Activated CD4-positive, alpha-beta memory T cell treated with anti-CD3 and anti-CD28 coated beads, Interleukin-2, amount 10 ng/mL, durations not matched to agents 7 days and 5 days (primary cell): ENCODE measurements around the gene PARPBP. TPM values are rescaled to one million over a fixed set of nuclear protein-coding genes. Genes with fewer than 3 reads are reported as not detected.

Source experiments
- CTCF ChIA-PET: fragments of 350-600 bp; sonication (Branson Sonifier 250); formaldehyde crosslinking; loops from one replicate; lab custom pipeline; 2021; ENCODE audit warnings: antibody characterized with exemption, inconsistent platforms; lab: Charles Lee
- POLR2A ChIA-PET: fragments of 350-600 bp; sonication (Branson Sonifier 250); formaldehyde crosslinking; loops from one replicate; lab custom pipeline; 2021; ENCODE audit warnings: antibody characterized with exemption; lab: Charles Lee
- DNase-seq: peaks from one replicate; pipeline ENCODE4 v3.0.0-alpha.2; 2020
- H3K27ac Mint-ChIP-seq: one replicate; pipeline ENCODE4 v1.8.0; 2021; ENCODE audit warnings: mild to moderate bottlenecking, mixed read lengths
- H3K27me3 Mint-ChIP-seq: one replicate; pipeline ENCODE4 v1.8.0; 2021; ENCODE audit warnings: mixed read lengths
- H3K36me3 Mint-ChIP-seq: one replicate; pipeline ENCODE4 v1.8.0; 2021; ENCODE audit warnings: low read depth, mixed read lengths
- H3K4me1 Mint-ChIP-seq: one replicate; pipeline ENCODE4 v1.8.0; 2021; ENCODE audit warnings: mixed read lengths
- H3K4me3 Mint-ChIP-seq: one replicate; pipeline ENCODE4 v1.8.0; 2021; ENCODE audit warnings: mild to moderate bottlenecking, mixed read lengths
- H3K9me3 Mint-ChIP-seq: one replicate; pipeline ENCODE4 v1.8.0; 2021; ENCODE audit warnings: mixed read lengths
- total RNA-seq, 2 experiments: library from RNA; stranded (reverse); gene quantifications; one replicate each; pipeline ENCODE4 v1.2.3, GENCODE V29; 2021

The PARPBP gene
- total RNA-seq, 2 experiments from 2014 or later: 18.8 to 25.3 TPM

DNA sequence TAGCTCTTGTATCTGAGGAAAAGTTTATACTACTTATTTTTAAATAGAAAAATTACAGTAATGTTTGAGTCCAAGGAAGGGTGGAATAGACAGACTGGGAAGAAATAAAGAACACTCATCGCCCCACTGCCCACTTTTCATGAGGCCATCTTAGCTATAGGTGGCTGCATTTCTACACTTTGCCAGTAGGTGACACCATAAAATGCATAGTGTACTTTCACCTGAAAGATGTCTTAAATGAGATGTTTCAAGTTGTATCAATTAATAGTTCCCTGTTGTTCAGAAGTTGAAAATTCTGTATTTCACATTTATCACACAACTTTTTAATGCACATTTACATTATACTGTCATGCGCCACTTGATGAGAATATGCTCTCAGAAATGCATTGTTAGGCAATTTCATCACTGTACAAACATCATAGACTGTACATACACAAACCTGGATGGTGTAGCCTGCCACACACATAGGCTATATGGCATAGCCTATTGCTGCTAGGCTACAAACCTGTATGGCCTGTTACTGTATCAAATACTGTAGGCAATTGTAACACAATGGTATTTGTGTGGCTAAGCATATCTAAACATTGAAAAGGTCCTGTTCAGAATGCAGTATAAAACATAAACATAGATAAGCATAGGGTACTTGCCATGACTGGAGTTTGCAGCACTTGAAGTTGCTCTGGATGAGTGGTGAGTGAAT is 50.1 kb downstream of the PARPBP start:
- H3K4me1 Mint-ChIP-seq: peaks cover 23% of the 10 kb centered on the region
- CTCF ChIA-PET: interaction anchor here (0.7 to 2.1 kb wide), 19 partner anchors 8 to 532 kb away, joined by 3 to 16 read pairs (median 3); partner anchors contain the start of genes NUP37 and PARPBP
- H3K27me3 Mint-ChIP-seq: no peaks in the 10 kb centered on the region
- H3K4me3 Mint-ChIP-seq: no peak overlapping the region
- POLR2A ChIA-PET: interaction anchor here (1.2 kb wide), 1 partner anchor 109 kb away, joined by 3 read pairs; the partner anchor contains the start of gene WASHC3
- DNase-seq: no peak
- H3K36me3 Mint-ChIP-seq: peaks cover 21% of the 10 kb centered on the region
- no peaks in the 10 kb centered on the region for H3K9me3 Mint-ChIP-seq
- H3K27ac Mint-ChIP-seq: no peak overlapping the region

DNA sequence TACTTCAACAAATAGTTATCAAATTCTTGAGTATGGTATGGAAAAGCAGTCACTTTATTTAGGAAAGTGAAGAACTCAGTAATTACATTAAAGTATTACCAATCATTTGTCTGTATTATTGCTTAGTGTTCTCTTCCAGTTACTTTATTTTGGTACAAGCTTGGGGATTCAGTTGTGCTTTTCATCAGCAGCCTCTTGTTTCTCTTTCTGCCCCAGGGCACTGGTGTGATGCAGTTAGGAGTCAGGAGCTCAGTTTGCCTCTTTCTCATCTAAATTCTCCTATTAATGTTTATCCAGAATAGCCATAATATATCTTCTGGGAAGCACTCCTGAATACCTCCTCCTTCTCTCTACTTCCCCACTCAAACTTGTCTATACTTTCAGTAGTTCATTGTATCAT is 52.0 kb downstream of the PARPBP start:
- CTCF ChIA-PET: interaction anchor here (1.4 kb wide), 1 partner anchor 16 kb away, joined by 4 read pairs; no protein-coding TSS in a partner anchor

DNA sequence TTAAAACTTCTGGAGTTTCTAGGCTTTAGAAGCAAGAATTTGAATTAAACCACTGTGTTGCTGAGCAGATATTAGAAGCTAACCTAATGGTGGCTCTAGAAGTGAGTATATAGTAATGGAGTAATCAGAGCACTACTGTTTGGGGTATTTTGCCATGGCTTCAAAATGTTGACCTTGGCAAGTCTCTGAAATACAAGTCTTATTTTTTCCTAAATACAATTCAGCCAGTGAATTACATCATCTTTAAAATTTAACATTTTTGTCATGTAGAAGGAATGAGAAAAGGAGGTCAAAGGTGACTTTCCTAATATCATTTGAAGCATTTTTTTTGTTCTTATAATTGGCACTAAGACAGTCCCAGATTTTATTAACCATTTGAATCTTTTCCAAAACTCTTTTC is 52.5 kb downstream of the PARPBP start:
- DNase-seq: no peak
- Mint-ChIP-seq H3K9me3 (no peaks in the 10 kb centered on the region), H3K27ac (no peak overlapping the region), H3K4me1 (peaks cover 17% of the 10 kb centered on the region), H3K36me3 (peaks cover 16% of the 10 kb centered on the region), H3K4me3 (no peak overlapping the region), H3K27me3 (no peaks in the 10 kb centered on the region)
- ChIA-PET CTCF (no interaction called here), POLR2A (no interaction called here)

More for the DNA sequence above, 52.0 kb downstream of the PARPBP start:
- no peak overlapping the region for H3K4me3 Mint-ChIP-seq
- no peak for DNase-seq
- H3K27me3 Mint-ChIP-seq: no peaks in the 10 kb centered on the region
- H3K36me3 Mint-ChIP-seq: peaks cover 20% of the 10 kb centered on the region
- H3K27ac Mint-ChIP-seq: no peak overlapping the region
- H3K4me1 Mint-ChIP-seq: peaks cover 21% of the 10 kb centered on the region
- H3K9me3 Mint-ChIP-seq: no peaks in the 10 kb centered on the region
- POLR2A ChIA-PET: no interaction called here

DNA sequence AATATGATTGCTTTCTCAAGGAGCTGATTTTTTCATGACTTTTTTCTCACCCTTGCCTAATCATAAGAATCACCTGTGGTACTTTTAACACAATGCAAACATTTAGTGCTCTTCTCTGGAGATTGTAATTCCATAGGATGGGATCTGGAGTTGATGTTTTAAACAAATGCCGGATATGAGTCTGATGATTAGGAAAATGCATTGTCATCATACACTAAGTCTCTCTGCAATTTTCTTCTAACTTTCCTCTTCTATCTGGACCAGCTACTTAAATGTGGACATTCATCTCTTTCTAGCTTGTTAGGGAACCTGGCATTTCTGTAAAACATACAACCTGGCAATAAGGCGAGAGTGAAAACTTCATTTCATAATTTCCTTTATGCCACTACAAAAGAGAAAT is 54.1 kb downstream of the PARPBP start:
- H3K27me3 Mint-ChIP-seq: no peaks in the 10 kb centered on the region

DNA sequence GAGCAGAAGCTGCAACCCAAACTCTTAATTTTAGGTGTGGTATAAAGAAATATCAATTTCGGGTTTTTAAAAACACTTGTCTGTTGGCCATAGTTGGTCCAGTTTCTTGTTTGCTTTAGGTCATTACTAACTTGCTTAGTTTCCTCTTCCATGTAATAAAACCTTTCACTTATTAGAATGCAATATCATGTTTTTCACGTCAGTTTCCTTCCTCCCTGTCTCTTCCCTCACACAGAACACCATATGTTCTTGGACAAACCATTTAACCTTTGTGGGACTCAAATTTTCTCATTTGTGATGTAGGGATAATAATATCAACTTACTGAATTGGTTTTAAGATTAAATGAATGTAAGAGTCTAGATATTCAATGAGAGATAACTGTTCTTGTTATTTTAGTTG is 54.8 kb downstream of the PARPBP start:
- CTCF ChIA-PET: no interaction called here
- Mint-ChIP-seq H3K27me3 (no peaks in the 10 kb centered on the region), H3K9me3 (no peaks in the 10 kb centered on the region), H3K4me1 (no peaks in the 10 kb centered on the region), H3K27ac (no peak overlapping the region), H3K4me3 (no peak overlapping the region), H3K36me3 (peaks cover 15% of the 10 kb centered on the region)
- DNase-seq: no peak
- POLR2A ChIA-PET: no interaction called here

More for the DNA sequence above, 54.1 kb downstream of the PARPBP start:
- POLR2A ChIA-PET: no interaction called here
- peaks cover 15% of the 10 kb centered on the region for H3K36me3 Mint-ChIP-seq
- H3K4me1 Mint-ChIP-seq: peaks cover 3% of the 10 kb centered on the region
- no peak for DNase-seq
- CTCF ChIA-PET: no interaction called here
- H3K4me3 Mint-ChIP-seq: no peak overlapping the region
- H3K27ac Mint-ChIP-seq: no peak overlapping the region
- no peaks in the 10 kb centered on the region for H3K9me3 Mint-ChIP-seq

DNA sequence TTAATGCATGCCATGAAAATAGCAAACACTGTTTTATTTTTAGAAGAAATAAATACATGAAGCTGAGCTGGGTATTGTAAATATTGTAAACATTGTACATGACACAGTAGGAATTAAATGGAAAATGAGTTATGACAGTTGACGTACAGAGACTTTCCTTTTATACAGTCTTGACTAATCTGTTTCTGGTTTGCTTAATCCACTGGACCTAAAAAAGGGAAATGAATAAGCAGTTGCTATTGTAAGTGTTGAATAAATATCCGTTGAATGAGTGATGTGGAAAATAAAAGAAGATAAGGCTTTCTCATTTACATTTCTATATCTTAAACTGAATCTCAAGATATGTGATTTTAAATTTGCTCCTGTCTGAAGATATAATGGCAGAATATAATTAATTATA is 62.7 kb downstream of the PARPBP start:
- POLR2A ChIA-PET: no interaction called here
- Mint-ChIP-seq H3K36me3 (peaks cover 31% of the 10 kb centered on the region), H3K4me3 (no peak overlapping the region), H3K9me3 (no peaks in the 10 kb centered on the region), H3K27ac (no peak overlapping the region), H3K27me3 (no peaks in the 10 kb centered on the region), H3K4me1 (peaks cover 2% of the 10 kb centered on the region)
- CTCF ChIA-PET: no interaction called here
- DNase-seq: no peak

DNA sequence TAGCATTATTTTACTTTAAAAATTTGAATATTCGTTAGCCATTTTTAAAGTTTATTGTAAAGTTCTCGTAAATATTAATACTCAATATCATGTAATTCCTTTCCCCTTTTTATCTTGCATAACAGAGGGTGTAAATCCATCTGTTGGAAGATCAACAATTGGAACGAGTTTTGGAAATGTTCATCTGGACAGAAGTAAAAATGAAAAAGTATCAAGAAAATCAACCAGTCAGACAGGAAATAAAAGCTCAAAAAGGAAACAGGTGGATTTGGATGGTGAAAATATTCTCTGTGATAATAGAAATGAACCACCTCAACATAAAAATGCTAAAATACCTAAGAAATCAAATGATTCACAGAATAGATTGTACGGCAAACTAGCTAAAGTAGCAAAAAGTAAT is 75.8 kb downstream of the PARPBP start:
- H3K4me1 Mint-ChIP-seq: peaks cover 19% of the 10 kb centered on the region
- peaks cover 14% of the 10 kb centered on the region for H3K36me3 Mint-ChIP-seq
- no peak for DNase-seq
- ChIA-PET POLR2A (no interaction called here), CTCF (interaction anchor here (1.3 kb wide), 1 partner anchor 289 kb away, joined by 4 read pairs; no protein-coding TSS in a partner anchor)
- H3K27ac Mint-ChIP-seq: no peak overlapping the region
- no peak overlapping the region for H3K4me3 Mint-ChIP-seq
- no peaks in the 10 kb centered on the region for H3K9me3 Mint-ChIP-seq
- no peaks in the 10 kb centered on the region for H3K27me3 Mint-ChIP-seq

DNA sequence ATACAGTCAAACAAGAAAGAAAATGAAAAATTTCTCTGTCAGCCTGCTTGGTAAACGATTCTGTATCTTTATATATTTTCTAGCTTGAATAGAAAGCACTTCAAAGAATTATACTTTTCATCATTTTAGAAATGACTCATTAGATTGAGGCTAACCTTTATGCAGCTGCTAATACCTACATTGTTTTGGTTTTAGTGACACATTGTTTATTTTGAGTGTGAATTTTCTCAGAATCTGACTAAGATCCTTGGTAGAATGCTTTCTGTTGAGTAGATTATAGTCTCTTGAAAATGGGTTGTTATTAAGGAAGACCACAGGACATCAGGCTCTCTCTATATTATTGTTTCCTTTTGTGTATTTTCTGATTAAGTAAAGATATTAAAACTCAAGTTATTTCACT is 77.8 kb downstream of the PARPBP start, which contains the start of gene PMCH:
Gene PMCH, minus strand, starts transcription at position 45 of the 400 bp plus-strand sequence. CDS start 63 bp downstream, outside the sequence.
- ChIA-PET CTCF (no interaction called here), POLR2A (interaction anchor here (1.5 kb wide), 1 partner anchor 30 kb away, joined by 4 read pairs; no protein-coding TSS in a partner anchor)
- no peak for DNase-seq
- Mint-ChIP-seq H3K4me1 (peaks cover 19% of the 10 kb centered on the region), H3K4me3 (no peak within 1 kb of the TSS), H3K27ac (no peak within 1 kb of the TSS), H3K27me3 (no peaks in the 10 kb centered on the region), H3K9me3 (no peaks in the 10 kb centered on the region), H3K36me3 (peaks cover 14% of the 10 kb centered on the region)

DNA sequence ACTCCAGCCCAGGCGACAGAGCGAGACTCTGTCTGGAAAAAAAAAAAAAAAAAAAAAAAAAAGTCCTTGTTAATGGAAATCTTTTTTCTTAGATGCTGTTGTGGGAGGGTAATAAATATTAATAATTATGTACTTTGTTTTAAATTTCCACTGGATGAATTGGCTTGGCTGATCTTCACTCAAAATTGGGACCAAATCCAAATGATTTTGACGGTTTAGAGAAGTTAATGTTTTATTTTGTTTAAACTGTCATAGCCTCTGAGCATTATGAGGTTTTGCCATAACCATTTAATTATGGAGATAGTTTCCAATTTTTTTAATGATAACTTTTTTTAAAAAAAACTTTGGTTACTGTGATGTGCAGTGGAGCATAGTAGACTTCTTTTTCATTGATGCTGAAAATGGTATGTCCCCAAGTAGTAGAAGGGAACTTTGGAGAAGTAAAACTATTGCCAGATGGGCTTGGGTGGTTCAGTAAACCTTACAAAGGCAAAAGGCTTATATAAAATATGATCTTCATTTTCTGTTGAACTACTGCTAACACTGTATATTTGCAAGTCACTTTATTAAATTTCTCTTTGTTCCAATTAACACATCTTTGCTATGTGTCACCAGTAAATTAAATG is 81.6 kb downstream of the PARPBP start:
- peaks cover 4% of the 10 kb centered on the region for H3K9me3 Mint-ChIP-seq
- H3K27ac Mint-ChIP-seq: no peak overlapping the region
- CTCF ChIA-PET: no interaction called here
- H3K36me3 Mint-ChIP-seq: peaks cover 36% of the 10 kb centered on the region
- no peak for DNase-seq
- no peaks in the 10 kb centered on the region for H3K27me3 Mint-ChIP-seq
- POLR2A ChIA-PET: no interaction called here
- no peak overlapping the region for H3K4me3 Mint-ChIP-seq
- H3K4me1 Mint-ChIP-seq: peaks cover 25% of the 10 kb centered on the region

DNA sequence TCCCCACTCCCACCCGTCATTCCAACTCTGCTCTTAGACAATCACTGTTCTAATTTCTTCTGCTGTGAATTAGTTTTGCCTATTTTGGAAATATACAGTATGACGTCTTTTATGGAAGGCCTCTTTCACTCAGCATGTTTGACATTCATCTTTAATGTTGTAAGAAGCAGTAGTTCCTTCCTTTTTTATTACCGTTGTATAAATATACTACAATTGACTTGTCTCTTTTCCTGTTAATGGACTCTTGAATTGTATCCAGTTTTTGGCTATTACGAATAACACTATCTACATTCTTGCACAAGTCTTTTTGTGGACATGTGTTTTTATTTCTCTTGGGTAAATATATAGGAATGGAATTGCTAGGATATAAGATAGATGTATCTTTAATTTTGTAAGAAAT is 82.6 kb downstream of the PARPBP start:
- no peak for DNase-seq
- ChIA-PET POLR2A (no interaction called here), CTCF (no interaction called here)
- no peak overlapping the region for H3K27ac Mint-ChIP-seq
- H3K9me3 Mint-ChIP-seq: peaks cover 8% of the 10 kb centered on the region
- H3K4me3 Mint-ChIP-seq: no peak overlapping the region
- peaks cover 35% of the 10 kb centered on the region for H3K36me3 Mint-ChIP-seq
- H3K27me3 Mint-ChIP-seq: no peaks in the 10 kb centered on the region
- peaks cover 17% of the 10 kb centered on the region for H3K4me1 Mint-ChIP-seq

DNA sequence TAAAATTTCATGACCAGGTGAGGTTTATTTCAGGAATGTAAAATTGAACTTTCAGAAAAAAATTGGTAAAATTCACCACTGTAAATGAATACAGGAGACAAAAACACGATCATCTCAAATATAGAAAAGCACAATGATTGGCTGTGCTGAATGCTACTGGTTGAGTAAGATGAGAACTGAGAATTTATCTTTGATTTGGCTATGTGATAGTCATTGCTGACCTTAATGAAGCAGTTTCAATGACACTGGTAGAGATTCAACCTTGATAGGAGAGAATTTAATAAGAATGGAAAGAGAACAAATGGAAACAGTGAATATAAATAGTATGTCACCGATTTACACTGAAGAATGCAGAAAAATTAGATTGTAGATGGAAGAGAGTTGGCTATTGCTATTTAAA is 84.0 kb downstream of the PARPBP start:
- Mint-ChIP-seq H3K4me1 (peaks cover 8% of the 10 kb centered on the region), H3K27me3 (no peaks in the 10 kb centered on the region), H3K4me3 (no peak overlapping the region), H3K9me3 (peaks cover 18% of the 10 kb centered on the region), H3K27ac (no peak overlapping the region), H3K36me3 (peaks cover 48% of the 10 kb centered on the region)
- no peak for DNase-seq
- POLR2A ChIA-PET: no interaction called here
- CTCF ChIA-PET: interaction anchor here (1.1 kb wide), 1 partner anchor 35 kb away, joined by 3 read pairs; no protein-coding TSS in a partner anchor

DNA sequence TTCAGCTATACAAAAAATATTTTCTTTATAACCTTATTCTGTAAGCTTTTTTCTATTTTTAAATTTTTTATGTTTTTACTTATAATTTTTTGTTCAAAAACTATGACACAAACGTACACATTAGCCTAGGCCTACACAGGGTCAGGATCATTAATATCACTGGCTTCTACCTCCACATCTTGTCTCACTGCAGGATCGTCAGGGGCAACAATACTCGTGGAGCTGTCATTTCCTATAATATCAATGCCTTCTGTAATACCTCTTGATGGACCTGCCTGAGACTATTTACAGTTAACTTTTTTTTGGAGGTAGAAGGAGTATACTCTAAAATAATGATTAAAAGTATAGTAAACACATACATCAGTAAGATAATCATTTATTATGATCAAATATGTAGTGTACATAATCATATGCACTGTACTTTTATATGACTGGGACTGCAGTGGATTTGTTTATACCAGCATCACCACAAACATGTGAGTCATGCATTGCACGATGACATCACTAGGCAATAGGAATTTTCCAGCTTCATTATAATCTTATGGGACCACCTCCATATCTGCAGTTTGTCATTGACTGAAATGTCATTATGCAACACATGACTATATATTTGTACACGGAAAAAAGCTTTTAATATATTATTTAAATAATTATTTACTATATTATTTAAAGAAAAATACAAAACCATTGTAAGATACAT is 96.2 kb downstream of the PARPBP start:
- POLR2A ChIA-PET: no interaction called here
- no peaks in the 10 kb centered on the region for H3K36me3 Mint-ChIP-seq

DNA sequence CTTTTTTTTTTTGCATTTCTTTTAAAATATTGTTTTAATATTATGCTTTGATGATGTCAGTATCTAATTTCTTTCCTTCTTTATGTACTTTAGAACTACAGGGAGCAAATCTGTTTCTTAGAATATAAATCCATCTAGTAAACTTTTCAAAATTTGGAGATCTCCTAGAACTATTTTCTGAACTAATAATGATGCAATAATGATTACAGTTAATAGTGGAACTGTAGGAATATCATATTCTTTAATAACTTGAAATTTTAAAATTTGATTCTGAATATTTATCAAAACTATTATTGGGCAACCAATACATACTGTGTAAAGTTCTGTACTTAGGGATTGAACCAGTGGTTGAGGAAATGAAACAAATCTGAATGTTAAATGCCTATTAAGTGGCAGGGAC is 100.8 kb downstream of the PARPBP start:
- POLR2A ChIA-PET: no interaction called here
- H3K27ac Mint-ChIP-seq: no peak overlapping the region
- no peak overlapping the region for H3K4me3 Mint-ChIP-seq
- H3K4me1 Mint-ChIP-seq: no peaks in the 10 kb centered on the region
- H3K36me3 Mint-ChIP-seq: no peaks in the 10 kb centered on the region
- CTCF ChIA-PET: no interaction called here
- no peaks in the 10 kb centered on the region for H3K9me3 Mint-ChIP-seq
- no peak for DNase-seq
- no peaks in the 10 kb centered on the region for H3K27me3 Mint-ChIP-seq

More for the DNA sequence above, 96.2 kb downstream of the PARPBP start:
- DNase-seq: no peak
- Mint-ChIP-seq H3K4me1 (no peaks in the 10 kb centered on the region), H3K4me3 (no peak overlapping the region), H3K27me3 (no peaks in the 10 kb centered on the region), H3K9me3 (no peaks in the 10 kb centered on the region), H3K27ac (no peak overlapping the region)
- CTCF ChIA-PET: no interaction called here
